ENCODE measurements around the gene RSBN1L.

DNA sequence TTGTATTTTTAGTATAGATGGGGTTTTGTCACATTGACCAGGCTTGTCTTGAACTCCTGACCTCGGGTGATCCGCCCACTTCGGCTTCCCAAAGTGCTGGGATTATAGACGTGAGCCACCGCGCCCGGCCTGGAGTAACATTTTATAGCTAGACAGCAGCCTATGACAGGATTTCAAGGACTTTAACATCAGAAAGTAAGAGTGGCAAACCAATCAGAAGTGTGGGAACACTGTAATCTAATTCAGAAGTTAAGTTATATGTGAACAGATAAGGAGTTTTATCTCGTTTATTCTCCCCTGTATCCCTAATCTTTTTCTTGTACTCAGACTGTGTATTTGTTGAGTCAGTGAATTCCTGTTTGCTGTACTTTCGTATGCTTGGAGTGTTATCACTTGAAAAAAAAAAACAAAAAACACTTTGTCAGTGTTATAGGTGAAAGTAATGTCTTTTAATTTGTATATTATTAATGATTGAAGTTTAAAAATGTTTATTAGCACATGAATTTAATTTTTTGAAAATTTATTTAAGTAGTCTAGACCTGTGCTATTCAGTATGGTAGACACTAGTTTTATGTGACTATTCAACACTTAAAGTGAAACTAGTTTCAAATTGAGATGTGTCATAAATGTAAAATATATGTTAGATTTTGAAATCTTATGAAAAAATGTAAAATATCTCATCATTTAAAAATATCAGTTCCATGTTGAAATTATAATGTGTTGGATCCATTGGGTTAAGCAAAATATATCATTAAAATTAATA, 38.6 kb downstream of the RSBN1L start:
- TF ChIP-seq POLR2AphosphoS5 (IDR thresholded peaks at IDR 0.05; ENCODE audit: borderline replicate concordance, low read depth, low read length): no peak
- no peak for TF ChIP-seq FOXP2 (optimal IDR thresholded peaks at IDR 0.05; ENCODE audit: control extremely low read depth, extremely low read length, insufficient read depth)
- TF ChIP-seq EZH2 (IDR thresholded peaks at IDR 0.05): no peak

Measured in SK-N-MC (cell line).